Stimulated activated naive CD8-positive, alpha-beta T cell treated with anti-CD3 and anti-CD28 coated beads, Interleukin-15, Interleukin-2, amounts not matched to agents 100 U/mL and 50 U/mL, for 24 hours (primary cell): Measurements from ENCODE around the gene USP36.

Source experiments
- ATAC-seq: fragments of 150-1000 bp; cut with Tn5 transposase; one replicate; pipeline ENCODE4 v1.10.0; 2021
- DNase-seq: peaks from one replicate; pipeline ENCODE4 v3.0.0; 2021

Gene USP36

GRCh38 chr17:78812855-78813254 lies 27.8 kb downstream of the USP36 start:
- DNase-seq (no peak), ATAC-seq (no peak)

- no peak for ATAC-seq
- no peak for DNase-seq
Measured at GRCh38 chr17:78808163-78808562, 32.5 kb downstream of the USP36 start.

- DNase-seq (peak; percentile 28), ATAC-seq (peak; percentile 51)
Measured at GRCh38 chr17:78806451-78806850, 34.2 kb downstream of the USP36 start.

- ATAC-seq (peak; percentile 88), DNase-seq (peak; percentile 51)
Measured at GRCh38 chr17:78805301-78805700, 35.3 kb downstream of the USP36 start.

GRCh38 chr17:78804777-78805176 lies 35.8 kb downstream of the USP36 start:
- ATAC-seq (no peak), DNase-seq (no peak)

GRCh38 chr17:78803186-78803845 lies 37.3 kb downstream of the USP36 start:
- DNase-seq = no peak
- no peak for ATAC-seq

- no peak for DNase-seq
- no peak for ATAC-seq
Measured at GRCh38 chr17:78802459-78802858, 38.2 kb downstream of the USP36 start.

- no peak for DNase-seq
- no peak for ATAC-seq
Measured at GRCh38 chr17:78802008-78802407, 38.6 kb downstream of the USP36 start.

- DNase-seq (no peak), ATAC-seq (no peak)
Measured at GRCh38 chr17:78800132-78800931, 40.3 kb downstream of the USP36 start.

- no peak for DNase-seq
- peak; percentile 29 for ATAC-seq
Measured at GRCh38 chr17:78798695-78799559, 41.7 kb downstream of the USP36 start.

- DNase-seq (no peak), ATAC-seq (peak; percentile 24)
Measured at GRCh38 chr17:78797691-78798585, 42.7 kb downstream of the USP36 start.

GRCh38 chr17:78797213-78797612 lies 43.4 kb downstream of the USP36 start:
- ATAC-seq = no peak
- no peak for DNase-seq

GRCh38 chr17:78796517-78796900 lies 44.1 kb downstream of the USP36 start:
- DNase-seq = no peak
- no peak for ATAC-seq

GRCh38 chr17:78795861-78796516 lies 44.6 kb downstream of the USP36 start:
- DNase-seq = no peak
- no peak for ATAC-seq

GRCh38 chr17:78794864-78795640 lies 45.6 kb downstream of the USP36 start:
- no peak for ATAC-seq

GRCh38 chr17:78794399-78794798 lies 46.2 kb downstream of the USP36 start:
- DNase-seq = no peak
- no peak for ATAC-seq

More at GRCh38 chr17:78794864-78795640, 45.6 kb downstream of the USP36 start:
- no peak for DNase-seq

- ATAC-seq (no peak), DNase-seq (no peak)
Measured at GRCh38 chr17:78793968-78794367, 46.6 kb downstream of the USP36 start.

- ATAC-seq (no peak), DNase-seq (no peak)
Measured at GRCh38 chr17:78793415-78793814, 47.2 kb downstream of the USP36 start.

GRCh38 chr17:78791840-78792709 lies 48.5 kb downstream of the USP36 start:
- peak; percentile 25 for ATAC-seq

More at GRCh38 chr17:78791840-78792709, 48.5 kb downstream of the USP36 start:
- DNase-seq = no peak
